HG02884 (cell line): ENCODE data around the gene DEFB124.
"Not testable (repeated sequence)": the region's sequence is repeated elsewhere in the genome, so short reads cannot be mapped to it uniquely, and the experiment has no call there.

Experiments
- ATAC-seq: cut with Tn5 transposase; IDR thresholded peaks from one replicate; pipeline ENCODE4 v1.9.1; 2021; ENCODE audit warnings: mild to moderate bottlenecking, moderate library complexity; ENCODE audit not compliant: unreplicated experiment

DEFB124 gene, protein sequence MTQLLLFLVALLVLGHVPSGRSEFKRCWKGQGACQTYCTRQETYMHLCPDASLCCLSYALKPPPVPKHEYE

GRCh38 chr20:31474758-31475427 lies at the start of gene DEFB124, which contains the start of gene REM1:
Gene DEFB124 (minus strand): TSS chr20:31475127. CDS start chr20:31473013, 2,114 bp downstream.
Gene REM1 (plus strand): TSS chr20:31475288. CDS start chr20:31476446, 1,158 bp downstream.
- ATAC-seq = no peak

- ATAC-seq = no peak
Observed at GRCh38 chr20:31523361-31524283, 48.7 kb upstream of the DEFB124 start.

GRCh38 chr20:31522731-31523130 lies 47.8 kb upstream of the DEFB124 start:
- ATAC-seq = no peak

DNA sequence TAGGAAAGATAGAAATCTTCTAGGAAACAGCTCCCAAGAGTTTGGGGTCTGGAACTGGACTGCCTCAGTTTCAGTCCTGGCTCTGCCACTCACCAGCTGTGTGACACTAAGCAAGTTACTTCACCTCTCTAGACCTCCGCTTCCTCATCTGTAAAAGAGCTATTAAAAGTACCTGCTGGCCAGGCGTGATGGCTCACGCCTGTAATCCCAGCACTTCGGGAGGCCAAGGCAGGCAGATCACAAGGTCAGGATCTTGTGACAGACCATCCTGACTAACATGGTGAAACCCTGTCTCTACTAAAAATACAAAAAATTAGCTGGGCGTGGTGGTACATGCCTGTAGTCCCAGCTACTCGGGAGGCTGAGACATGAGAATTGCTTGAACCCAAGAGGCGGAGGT lies 46.3 kb upstream of the DEFB124 start:
- ATAC-seq = not testable (repeated sequence)

- ATAC-seq = no peak
Observed at GRCh38 chr20:31517373-31517772, 42.4 kb upstream of the DEFB124 start.

DNA sequence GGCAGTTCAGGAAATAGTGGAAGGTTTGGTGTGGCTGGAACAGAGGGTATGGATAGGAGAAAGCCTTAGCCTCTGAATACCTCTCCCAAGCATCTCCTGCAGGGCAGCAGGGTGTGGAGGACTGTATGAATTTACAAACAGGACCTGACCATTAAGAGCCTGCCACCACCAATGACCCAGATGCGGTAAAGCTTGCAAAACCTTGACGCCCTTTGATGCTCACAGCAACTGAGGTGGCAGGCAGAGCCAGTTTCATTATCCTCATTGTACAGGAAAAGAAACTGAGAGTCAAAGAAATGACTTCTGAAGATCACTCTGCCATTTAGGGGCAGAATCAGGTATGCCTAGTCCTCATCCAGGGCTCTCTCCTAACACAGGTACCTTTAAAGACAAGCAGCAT lies 41.7 kb upstream of the DEFB124 start:
- ATAC-seq = no peak

GRCh38 chr20:31516166-31516565 lies 41.2 kb upstream of the DEFB124 start:
- ATAC-seq = no peak

DNA sequence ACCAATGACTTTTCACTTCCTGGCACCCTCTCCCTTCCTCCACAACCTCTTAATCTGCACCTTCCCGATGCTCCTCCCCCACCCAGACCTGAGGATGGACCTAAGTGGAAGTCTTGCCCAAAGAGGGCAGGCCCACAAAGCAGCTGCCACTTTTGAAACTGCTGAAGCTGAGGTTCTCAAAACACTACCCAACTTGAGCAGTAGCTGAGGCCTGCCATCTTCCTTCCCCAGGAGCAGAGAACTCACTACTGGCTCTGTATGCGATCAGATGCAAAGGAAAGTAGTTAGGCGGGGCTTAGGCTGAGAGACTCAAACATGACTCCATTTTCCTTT lies 40.8 kb upstream of the DEFB124 start:
- no peak for ATAC-seq

DNA sequence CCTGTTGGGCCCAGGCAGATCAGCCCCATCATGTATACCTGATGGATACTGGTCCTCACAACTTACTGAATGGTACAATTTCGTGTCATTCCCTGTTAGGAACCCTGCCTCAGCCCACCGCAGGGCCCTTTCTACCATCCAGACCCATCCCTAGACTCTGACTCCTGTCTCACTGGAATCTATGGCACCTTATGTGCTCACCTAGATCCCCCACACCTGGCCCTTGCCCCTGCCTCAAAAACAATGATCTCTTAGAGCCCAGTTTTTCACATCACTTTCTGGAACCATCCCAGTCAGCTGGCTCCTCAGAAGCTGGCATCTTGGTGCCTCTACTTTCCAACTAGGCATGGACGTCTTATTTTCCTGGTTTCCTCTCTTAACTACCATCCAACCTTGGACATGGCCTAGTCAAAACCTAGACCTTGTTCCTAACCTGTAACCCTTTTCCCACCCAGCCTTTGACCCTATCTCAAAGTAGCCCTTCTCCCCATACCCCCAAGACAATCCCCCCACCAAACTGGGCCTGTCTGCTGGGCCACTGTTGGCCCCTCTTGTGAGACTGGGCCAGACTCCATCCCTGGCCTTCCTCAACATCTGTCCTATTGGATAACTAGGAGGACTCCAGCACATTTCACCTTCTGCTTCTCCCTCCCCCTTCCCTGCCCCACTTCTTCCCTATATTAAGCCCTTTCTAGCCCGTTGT lies 40.3 kb upstream of the DEFB124 start:
- ATAC-seq = no peak

- peak; percentile 84 for ATAC-seq
Observed at GRCh38 chr20:31514154-31515071, 39.5 kb upstream of the DEFB124 start, which contains the start of gene HM13. Gene HM13 (plus strand): TSS chr20:31514442. CDS start chr20:31514552, 110 bp downstream.

DNA sequence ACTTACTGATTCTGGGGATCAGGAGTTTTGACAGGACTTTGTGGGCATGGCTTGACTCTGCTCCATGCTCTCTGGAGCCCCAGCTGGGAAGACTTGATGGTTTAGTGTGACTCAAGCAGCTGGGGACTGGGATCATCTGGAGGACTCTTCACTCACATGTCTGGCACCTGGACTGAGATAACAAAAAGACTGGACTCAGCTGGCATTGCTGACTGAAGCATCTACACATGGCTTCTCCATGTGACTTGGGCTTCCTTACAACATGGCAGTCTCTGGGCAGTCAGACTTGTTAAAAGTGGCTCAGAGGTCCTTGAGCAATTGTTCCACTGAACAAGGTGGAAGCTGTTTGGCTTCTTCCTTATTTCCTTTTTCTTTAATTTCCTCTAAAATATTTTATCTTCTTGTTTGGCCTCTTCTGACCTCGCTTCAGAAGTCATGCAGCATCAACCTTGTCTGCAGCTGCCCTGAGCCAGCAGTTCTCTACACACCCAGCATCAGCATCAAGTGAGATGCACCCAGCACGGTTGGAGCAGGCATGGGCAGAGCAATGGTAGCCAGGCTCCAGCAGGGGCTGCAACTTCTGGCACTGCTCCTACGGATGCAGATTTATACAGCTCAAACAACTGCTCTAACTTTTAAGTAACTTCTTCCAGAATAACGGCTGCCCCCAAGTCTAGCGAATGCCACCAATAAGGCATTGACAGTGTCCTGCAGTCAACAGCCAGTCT lies 33.8 kb upstream of the DEFB124 start:
- ATAC-seq = no peak

DNA sequence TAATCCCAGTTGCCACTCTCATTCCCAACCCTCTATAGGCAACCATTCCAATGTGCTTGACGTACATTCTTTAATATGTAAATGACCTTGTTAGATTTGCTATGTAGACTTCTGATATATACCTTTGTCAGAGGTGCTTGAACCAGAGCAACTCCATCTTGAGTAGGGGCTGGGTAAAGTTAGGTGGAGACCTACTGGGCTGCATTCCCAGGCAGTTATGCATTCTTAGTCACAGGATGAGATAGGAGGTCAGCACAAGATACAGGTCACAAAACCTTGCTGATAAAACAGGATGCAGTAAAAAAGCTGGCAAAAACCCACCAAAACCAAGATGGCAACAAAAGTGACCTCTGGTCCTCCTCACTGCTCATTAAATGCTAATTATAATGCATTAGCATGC lies 31.0 kb upstream of the DEFB124 start:
- no peak for ATAC-seq

- peak; percentile 96 for ATAC-seq
Observed at GRCh38 chr20:31502884-31503673, 28.2 kb upstream of the DEFB124 start.

DNA sequence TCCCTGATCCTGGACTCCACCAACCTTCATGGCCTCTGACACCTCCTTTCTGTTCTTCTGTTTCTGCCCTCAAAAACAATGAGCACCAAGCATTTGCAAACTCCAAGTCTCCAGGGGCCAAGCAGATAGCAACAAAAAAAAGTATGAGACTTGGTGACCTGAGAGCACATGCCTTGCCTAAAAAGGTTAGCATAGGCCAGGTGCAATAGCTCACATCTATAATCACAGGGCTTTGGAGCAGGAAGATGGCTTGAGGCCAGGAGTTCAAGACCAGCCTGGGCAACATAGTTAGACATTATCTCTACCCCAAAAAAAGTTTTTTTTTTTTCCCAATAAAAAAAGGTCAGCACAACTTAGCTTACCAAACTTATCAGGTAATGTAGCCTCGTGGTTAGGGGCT lies 25.6 kb upstream of the DEFB124 start:
- ATAC-seq = no peak

GRCh38 chr20:31497838-31498540 lies 23.1 kb upstream of the DEFB124 start:
- no peak for ATAC-seq

DNA sequence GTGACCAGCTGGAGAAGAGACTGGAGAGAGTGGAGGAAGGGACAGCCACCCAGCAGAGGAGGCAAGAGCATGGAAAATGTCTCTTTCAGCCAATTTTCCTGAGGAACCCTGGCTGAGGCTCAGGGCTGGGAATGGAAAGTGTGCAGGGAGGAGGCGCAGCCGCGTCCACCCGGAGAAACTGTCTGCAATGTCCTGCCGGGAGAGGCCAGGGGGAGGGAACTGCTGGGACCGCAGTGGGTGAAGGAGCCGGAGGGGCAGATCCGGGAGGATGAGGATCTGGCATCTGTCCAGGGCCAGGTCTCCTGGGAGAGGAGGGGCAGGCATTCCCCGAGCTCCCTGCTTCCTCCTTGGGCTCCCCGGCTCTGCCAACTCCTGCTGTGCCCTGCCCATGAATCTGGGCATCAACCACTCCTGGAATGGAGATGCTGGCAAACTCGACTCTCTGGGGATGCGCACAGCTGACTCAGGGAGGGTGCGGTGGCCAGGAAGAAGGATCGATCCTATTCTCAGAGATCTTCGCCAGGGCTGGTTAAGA lies 21.9 kb upstream of the DEFB124 start:
- ATAC-seq = no peak

DNA sequence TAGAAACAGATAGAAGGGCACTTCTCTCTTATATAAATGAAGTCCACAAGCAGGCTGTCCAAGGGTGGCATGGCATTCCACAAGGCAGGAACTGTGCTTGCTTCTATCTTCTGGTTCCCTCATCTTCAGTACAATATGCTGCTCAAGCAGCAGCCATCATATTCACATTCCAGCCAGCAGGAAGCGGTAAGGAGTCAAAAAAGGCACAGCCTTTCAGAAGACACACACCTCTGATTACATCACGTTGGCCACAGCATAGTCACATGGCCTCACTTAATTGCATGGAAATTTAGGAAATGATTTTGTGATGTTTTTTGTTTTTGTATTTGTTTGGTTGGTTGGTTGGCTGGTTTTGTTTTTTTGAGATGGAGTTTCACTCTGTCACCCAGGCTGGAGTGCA lies 19.2 kb upstream of the DEFB124 start:
- ATAC-seq = no peak

- ATAC-seq = no peak
Observed at GRCh38 chr20:31490752-31491151, 15.8 kb upstream of the DEFB124 start.
